K562 (cell line): ENCODE results near the gene DNAJC15. TPM values are rescaled to one million over a fixed set of nuclear protein-coding genes. Genes with fewer than 3 reads are reported as not detected.

Experiments
- ATAC-seq: fragments of 200-7000 bp; cut with Tn5 transposase; 3 replicates; pipeline ENCODE4 v1.9.1; 2020; ENCODE audit warnings: moderate library complexity
- BruUV-seq: library from RNA; stranded (reverse); fragments of 400-500 nt; replicated peaks from 2 replicates; lab custom pipeline; 2021; lab: Mats Ljungman, UMichigan
- CTCF ChIA-PET: fragments of 300-600 bp; formaldehyde crosslinking; extraction: SDS; loops from one replicate; lab custom pipeline; 2021; ENCODE audit warnings: low intra/inter-chr PET ratio; lab: Yijun Ruan, JAX
- POLR2A ChIA-PET: fragments of 300-600, 350-650 bp; sonication (Branson Sonifier 250); formaldehyde crosslinking; extraction: SDS; loops from one replicate; lab custom pipeline; 2021; ENCODE audit warnings: antibody characterized with exemption, inconsistent platforms; lab: Yijun Ruan, JAX
- DNase-seq, 4 experiments: peaks; one replicate each; pipeline versions ENCODE4 v3.0.0 to v3.0.0-alpha.2; 2011 to 2018; ENCODE audit warnings: low spot score in 3 of 4, mixed read lengths in 3 of 4; ENCODE audit errors: extremely low read depth in 1 of 4
- FAIRE-seq: peaks from 2 replicates; lab custom pipeline; 2011; peaks lifted over from hg19 to GRCh38; lab: Jason Lieb, UNC
- H2AFZ ChIP-seq: 2 replicates; pipeline ENCODE4 v1.6.0; 2011; ENCODE audit warnings: low read depth, low read length, control low read depth, inconsistent platforms
- H3K27ac ChIP-seq: fragments of 200-600 bp; 3 replicates; pipeline ENCODE4 v1.8.0; 2011; ENCODE audit warnings: low read depth, mild to moderate bottlenecking, control low read depth, inconsistent platforms, low read length, moderate library complexity, mixed read lengths; ENCODE audit errors: extremely low read depth
- H3K27me3 ChIP-seq, 2 experiments: fragments of 300-600 bp in 1 of 2; 2 replicates in 1 of 2; 3 replicates in 1 of 2; pipeline versions ENCODE4 v1.6.0 to v1.8.0; 2011; ENCODE audit warnings: inconsistent platforms in 2 of 2, low read length in 2 of 2, mild to moderate bottlenecking in 1 of 2, mixed read lengths in 1 of 2, moderate library complexity in 1 of 2; ENCODE audit not compliant: control insufficient read depth in 2 of 2, insufficient read depth in 2 of 2
- H3K36me3 ChIP-seq: fragments of 300-600 bp; 3 replicates; pipeline ENCODE4 v1.8.0; 2011; ENCODE audit warnings: mild to moderate bottlenecking, low read length, inconsistent platforms; ENCODE audit not compliant: control insufficient read depth, insufficient read depth
- H3K4me1 ChIP-seq, 2 experiments: fragments of 200-600 bp in 1 of 2; replicated peaks in 1 of 2; 2 replicates in 1 of 2; 3 replicates in 1 of 2; pipeline versions ENCODE4 v1.5.1 to v1.8.0; 2011; ENCODE audit warnings: inconsistent platforms in 2 of 2, low read length in 2 of 2, mild to moderate bottlenecking in 1 of 2, mixed read lengths in 1 of 2, moderate library complexity in 1 of 2; ENCODE audit not compliant: control insufficient read depth in 2 of 2, insufficient read depth in 2 of 2
- H3K4me2 ChIP-seq: 2 replicates; pipeline ENCODE4 v1.6.1; 2011; ENCODE audit warnings: low read length, control low read depth, inconsistent platforms, mixed read lengths; ENCODE audit not compliant: insufficient read depth
- H3K4me3 ChIP-seq: fragments of 200-600 bp; sonication (generic), shearing (Covaris generic); 2 replicates; pipeline ENCODE4 v1.5.1; 2016; ENCODE audit warnings: control low read depth, inconsistent platforms
- H3K79me2 ChIP-seq: fragments of 200-600 bp; 3 replicates; pipeline ENCODE4 v1.8.0; 2011; ENCODE audit warnings: low read length, inconsistent platforms; ENCODE audit not compliant: control insufficient read depth, insufficient read depth
- H3K9ac ChIP-seq, 2 experiments: 2 replicates each; pipeline versions ENCODE4 v1.6.0 to v1.6.1; 2011; ENCODE audit warnings: low read depth in 2 of 2, low read length in 2 of 2, control low read depth in 1 of 2, inconsistent platforms in 1 of 2, mild to moderate bottlenecking in 1 of 2, mixed read lengths in 1 of 2; ENCODE audit not compliant: insufficient read depth in 1 of 2
- H3K9me1 ChIP-seq: one replicate; pipeline ENCODE4 v1.6.0; 2011; ENCODE audit warnings: inconsistent platforms, mild to moderate bottlenecking, low read length, moderate library complexity; ENCODE audit not compliant: control insufficient read depth, insufficient read depth
- H3K9me3 ChIP-seq: replicated peaks from 2 replicates; pipeline ENCODE4 v1.5.1; 2011; ENCODE audit warnings: low read depth, low read length, inconsistent platforms; ENCODE audit not compliant: control insufficient read depth, insufficient read depth
- H4K20me1 ChIP-seq: replicated peaks from 2 replicates; pipeline ENCODE4 v1.6.1; 2011; ENCODE audit warnings: low read length, inconsistent platforms, mixed read lengths; ENCODE audit not compliant: control insufficient read depth, insufficient read depth
- KLF16 ChIP-seq: IDR thresholded peaks from 2 replicates; pipeline ENCODE4 v1.6.1; 2016; ENCODE audit warnings: antibody characterized with exemption
- PML ChIP-seq: IDR thresholded peaks from 2 replicates; pipeline ENCODE4 v1.6.1; 2012; ENCODE audit warnings: low read length, inconsistent platforms
- RAD51 ChIP-seq: fragments of 450-650 bp; IDR thresholded peaks from 2 replicates; pipeline ENCODE4 v1.7.1; 2016; ENCODE audit warnings: low read depth, mild to moderate bottlenecking, borderline replicate concordance
- RBM17 ChIP-seq: fragments of 200-400 bp; formaldehyde crosslinking; IDR thresholded peaks from 2 replicates; pipeline ENCODE4 v1.6.1; 2017; ENCODE audit warnings: low read depth, mild to moderate bottlenecking, low read length, borderline replicate concordance
- SMARCB1 ChIP-seq: IDR thresholded peaks from 2 replicates; pipeline ENCODE4 v1.6.1; 2011; ENCODE audit warnings: improper control_type of control experiment, low read depth; ENCODE audit not compliant: insufficient read length
- SNRNP70 ChIP-seq: fragments of 200-400 bp; formaldehyde crosslinking; optimal IDR thresholded peaks from 2 replicates; pipeline ENCODE3; 2017; ENCODE audit warnings: low read depth, low read length
- SRSF9 ChIP-seq: fragments of 200-400 bp; formaldehyde crosslinking; IDR thresholded peaks from 2 replicates; pipeline ENCODE4 v1.6.1; 2017; ENCODE audit warnings: low read depth, low read length, borderline replicate concordance
- WGBS: fragments of 100-300 bp; shearing (Covaris generic); methylation state at CpG from one replicate; pipeline ENCODE4 v1.1.6; 2016; ENCODE audit warnings: low coverage, mixed read lengths; ENCODE audit not compliant: insufficient coverage; ENCODE audit errors: missing lambda C conversion rate; 5-methylcytosine and 5-hydroxymethylcytosine counted together
- in situ Hi-C: fragments of 300-500 bp; cut with MboI; formaldehyde crosslinking; loops from 4 replicates; pipeline ENCODE4 v1.15.0; 2018; ENCODE audit warnings: inconsistent platforms, mixed read lengths
- intact Hi-C: fragments of 100-400 bp; cut with micrococcal nuclease; formaldehyde crosslinking; loops from 2 replicates; pipeline ENCODE4 v1.14.2; 2022
- polyA plus RNA-seq, 8 experiments: library from polyadenylated mRNA; depleted of rRNA in 4 of 8; stranded (reverse) in 5 of 8; unstranded in 3 of 8; fragments of >200 nt; fragmentation: Nextera tagmentation in 2 of 8; fragmentation: Illumina TruSeq in 1 of 8; extraction: Ambion mirVana in 2 of 8; extraction: Trizol in 1 of 8; gene quantifications; 2 replicates each; pipeline versions ENCODE4 v1.2.1 to v1.2.3, GENCODE V29; 2011 to 2014; ENCODE audit warnings: inconsistent platforms in 1 of 8, missing spikeins in 1 of 8
- total RNA-seq, 7 experiments: library from RNA; depleted of rRNA in 6 of 7; stranded (reverse); fragments of >200 nt in 6 of 7; fragmentation: Illumina TruSeq in 2 of 7; extraction: Trizol in 2 of 7; gene quantifications; 2 replicates each; pipeline versions ENCODE4 v1.2.1 to v1.2.3, GENCODE V29; 2011 to 2021; ENCODE audit warnings: low replicate concordance in 1 of 7
- TF ChIP-seq, protein P1 (sequence below): fragments of 450-650 bp; formaldehyde crosslinking; IDR thresholded peaks from 2 replicates; pipeline ENCODE4 v1.4.0; 2020; ENCODE audit warnings: mild to moderate bottlenecking, mixed read lengths
- TF ChIP-seq, protein P2 (sequence below): sonication (generic); formaldehyde crosslinking; IDR thresholded peaks from 2 replicates; pipeline ENCODE4 v1.8.0; 2022; ENCODE audit warnings: mild to moderate bottlenecking, missing genetic modification reagents
- TF ChIP-seq, protein P3 (sequence below): fragments of 450-650 bp; IDR thresholded peaks from 2 replicates; pipeline ENCODE4 v1.6.1; 2017; ENCODE audit warnings: antibody characterized with exemption, mild to moderate bottlenecking

DNAJC15 gene
- total and polyA plus RNA-seq, 9 of the 15 experiments (the other 6 are each of a cell fraction or from before 2014, with no cell fraction given): 0.47 to 3.8 (median 1.0) TPM

DNA sequence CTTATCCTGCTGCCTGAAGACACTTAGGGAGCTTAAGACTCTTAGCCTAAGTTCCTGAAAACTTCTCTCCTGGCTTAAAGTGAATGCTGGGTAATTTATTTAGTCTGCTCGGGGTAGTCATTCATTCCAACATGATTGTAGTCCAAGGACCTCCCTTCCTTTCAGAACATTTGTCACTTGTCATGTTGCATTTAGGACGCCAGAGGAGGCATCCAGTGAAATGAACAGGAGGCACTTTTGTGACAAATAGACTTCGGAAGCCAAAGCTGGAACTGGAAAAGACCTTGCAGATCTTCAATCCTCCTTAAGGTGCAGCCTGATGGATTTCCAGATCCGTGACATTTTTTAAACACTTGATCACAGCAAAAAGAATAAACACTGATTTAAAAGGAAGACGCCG lies 95.1 kb downstream of the DNAJC15 start:
- no peaks in the 10 kb centered on the region for H3K9me1 ChIP-seq
- no peaks in the 10 kb centered on the region for H3K9me3 ChIP-seq
- H3K9ac ChIP-seq: no peak overlapping the region
- H4K20me1 ChIP-seq: no peaks in the 10 kb centered on the region
- ChIA-PET CTCF (no interaction called here), POLR2A (no interaction called here)
- intact Hi-C loops: no loop called here
- H3K4me1 ChIP-seq: no peaks in the 10 kb centered on the region
- no peak overlapping the region for H3K27ac ChIP-seq
- TF ChIP-seq, protein P1, sequence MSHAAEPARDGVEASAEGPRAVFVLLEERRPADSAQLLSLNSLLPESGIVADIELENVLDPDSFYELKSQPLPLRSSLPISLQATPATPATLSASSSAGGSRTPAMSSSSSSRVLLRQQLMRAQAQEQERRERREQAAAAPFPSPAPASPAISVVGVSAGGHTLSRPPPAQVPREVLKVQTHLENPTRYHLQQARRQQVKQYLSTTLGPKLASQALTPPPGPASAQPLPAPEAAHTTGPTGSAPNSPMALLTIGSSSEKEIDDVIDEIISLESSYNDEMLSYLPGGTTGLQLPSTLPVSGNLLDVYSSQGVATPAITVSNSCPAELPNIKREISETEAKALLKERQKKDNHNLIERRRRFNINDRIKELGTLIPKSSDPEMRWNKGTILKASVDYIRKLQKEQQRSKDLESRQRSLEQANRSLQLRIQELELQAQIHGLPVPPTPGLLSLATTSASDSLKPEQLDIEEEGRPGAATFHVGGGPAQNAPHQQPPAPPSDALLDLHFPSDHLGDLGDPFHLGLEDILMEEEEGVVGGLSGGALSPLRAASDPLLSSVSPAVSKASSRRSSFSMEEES (CRISPR knock-in tag): no peak
- TF ChIP-seq SNRNP70: no peak
- no peaks in the 10 kb centered on the region for H3K27me3 ChIP-seq
- no peaks in the 10 kb centered on the region for H3K79me2 ChIP-seq
- in situ Hi-C loops: no loop called here
- DNase-seq (no peak), FAIRE-seq (no peak), ATAC-seq (no peak)
- no peak overlapping the region for H2AFZ ChIP-seq
- no peak overlapping the region for H3K4me3 ChIP-seq
- no TSS peak for BruUV-seq
- H3K4me2 ChIP-seq: no peak overlapping the region
- H3K36me3 ChIP-seq: no peaks in the 10 kb centered on the region
- WGBS: 2% methylated on average over 5 of the region's 6 CpGs

DNA sequence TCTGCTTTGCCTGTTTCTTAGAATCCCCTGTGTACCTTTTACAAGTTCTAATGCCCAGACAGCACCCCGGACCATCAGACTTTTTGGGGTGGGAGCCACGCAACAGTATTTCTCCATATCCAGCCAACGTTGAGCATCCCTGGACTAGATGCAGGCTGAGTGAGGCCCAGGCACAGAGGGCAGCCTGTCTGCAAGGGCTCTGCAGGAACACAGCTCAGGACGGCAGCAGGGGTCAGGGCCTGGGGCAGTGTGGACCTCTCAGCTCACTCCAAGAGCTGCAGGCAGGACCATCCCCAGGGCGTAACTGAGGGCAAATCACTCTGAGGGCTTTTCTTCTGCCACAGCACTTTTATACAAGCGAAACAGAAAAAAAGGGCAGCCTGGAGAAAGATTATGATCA lies 95.8 kb downstream of the DNAJC15 start:
- CTCF ChIA-PET: no interaction called here
- no peak overlapping the region for H2AFZ ChIP-seq
- no peaks in the 10 kb centered on the region for H3K36me3 ChIP-seq
- DNase-seq (no peak), ATAC-seq (no peak), FAIRE-seq (no peak)
- H3K27ac ChIP-seq: no peak overlapping the region
- H3K79me2 ChIP-seq: no peaks in the 10 kb centered on the region
- H3K4me2 ChIP-seq: no peak overlapping the region
- BruUV-seq: no TSS peak
- POLR2A ChIA-PET: no interaction called here
- in situ Hi-C loops: no loop called here
- no peaks in the 10 kb centered on the region for H3K9me1 ChIP-seq
- H3K4me3 ChIP-seq: no peak overlapping the region
- peaks cover 0 to 6% of the 10 kb centered on the region in 2 experiments; a peak in 2 of 5 replicates for H3K27me3 ChIP-seq
- no peak overlapping the region for H3K9ac ChIP-seq
- no peaks in the 10 kb centered on the region for H3K9me3 ChIP-seq
- 0% methylated on average over 5 of the region's 6 CpGs for WGBS
- intact Hi-C loops: no loop called here
- H4K20me1 ChIP-seq: no peaks in the 10 kb centered on the region
- no peaks in the 10 kb centered on the region for H3K4me1 ChIP-seq
- TF ChIP-seq SRSF9 (no peak), RBM17 (no peak), SMARCB1 (no peak), RAD51 (no peak), PML (no peak), KLF16 (no peak)
- TF ChIP-seq, protein P2, sequence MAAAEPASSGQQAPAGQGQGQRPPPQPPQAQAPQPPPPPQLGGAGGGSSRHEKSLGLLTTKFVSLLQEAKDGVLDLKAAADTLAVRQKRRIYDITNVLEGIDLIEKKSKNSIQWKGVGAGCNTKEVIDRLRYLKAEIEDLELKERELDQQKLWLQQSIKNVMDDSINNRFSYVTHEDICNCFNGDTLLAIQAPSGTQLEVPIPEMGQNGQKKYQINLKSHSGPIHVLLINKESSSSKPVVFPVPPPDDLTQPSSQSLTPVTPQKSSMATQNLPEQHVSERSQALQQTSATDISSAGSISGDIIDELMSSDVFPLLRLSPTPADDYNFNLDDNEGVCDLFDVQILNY (CRISPR knock-in tag): no peak
- TF ChIP-seq, protein P3, sequence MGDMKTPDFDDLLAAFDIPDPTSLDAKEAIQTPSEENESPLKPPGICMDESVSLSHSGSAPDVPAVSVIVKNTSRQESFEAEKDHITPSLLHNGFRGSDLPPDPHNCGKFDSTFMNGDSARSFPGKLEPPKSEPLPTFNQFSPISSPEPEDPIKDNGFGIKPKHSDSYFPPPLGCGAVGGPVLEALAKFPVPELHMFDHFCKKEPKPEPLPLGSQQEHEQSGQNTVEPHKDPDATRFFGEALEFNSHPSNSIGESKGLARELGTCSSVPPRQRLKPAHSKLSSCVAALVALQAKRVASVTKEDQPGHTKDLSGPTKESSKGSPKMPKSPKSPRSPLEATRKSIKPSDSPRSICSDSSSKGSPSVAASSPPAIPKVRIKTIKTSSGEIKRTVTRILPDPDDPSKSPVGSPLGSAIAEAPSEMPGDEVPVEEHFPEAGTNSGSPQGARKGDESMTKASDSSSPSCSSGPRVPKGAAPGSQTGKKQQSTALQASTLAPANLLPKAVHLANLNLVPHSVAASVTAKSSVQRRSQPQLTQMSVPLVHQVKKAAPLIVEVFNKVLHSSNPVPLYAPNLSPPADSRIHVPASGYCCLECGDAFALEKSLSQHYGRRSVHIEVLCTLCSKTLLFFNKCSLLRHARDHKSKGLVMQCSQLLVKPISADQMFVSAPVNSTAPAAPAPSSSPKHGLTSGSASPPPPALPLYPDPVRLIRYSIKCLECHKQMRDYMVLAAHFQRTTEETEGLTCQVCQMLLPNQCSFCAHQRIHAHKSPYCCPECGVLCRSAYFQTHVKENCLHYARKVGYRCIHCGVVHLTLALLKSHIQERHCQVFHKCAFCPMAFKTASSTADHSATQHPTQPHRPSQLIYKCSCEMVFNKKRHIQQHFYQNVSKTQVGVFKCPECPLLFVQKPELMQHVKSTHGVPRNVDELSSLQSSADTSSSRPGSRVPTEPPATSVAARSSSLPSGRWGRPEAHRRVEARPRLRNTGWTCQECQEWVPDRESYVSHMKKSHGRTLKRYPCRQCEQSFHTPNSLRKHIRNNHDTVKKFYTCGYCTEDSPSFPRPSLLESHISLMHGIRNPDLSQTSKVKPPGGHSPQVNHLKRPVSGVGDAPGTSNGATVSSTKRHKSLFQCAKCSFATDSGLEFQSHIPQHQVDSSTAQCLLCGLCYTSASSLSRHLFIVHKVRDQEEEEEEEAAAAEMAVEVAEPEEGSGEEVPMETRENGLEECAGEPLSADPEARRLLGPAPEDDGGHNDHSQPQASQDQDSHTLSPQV: no peak
